Endodermal cell (in vitro differentiated cells): Measurements from ENCODE around the gene HHAT. TPM values are rescaled to one million over a fixed set of nuclear protein-coding genes. Genes with fewer than 3 reads are reported as not detected.

ENCODE experiments used
- DNase-seq: peaks from one replicate; pipeline ENCODE4 v3.0.0-alpha.2; 2017
- H3K27ac ChIP-seq: 2 replicates; pipeline ENCODE4 v1.5.1; 2013; ENCODE audit warnings: mild to moderate bottlenecking, low read depth, low read length, moderate library complexity
- H3K27me3 ChIP-seq: 2 replicates; pipeline ENCODE4 v1.6.1; 2013; ENCODE audit warnings: mild to moderate bottlenecking, low read length, moderate library complexity; ENCODE audit not compliant: insufficient read depth, control insufficient read depth, poor library complexity, severe bottlenecking
- H3K36me3 ChIP-seq: 2 replicates; pipeline ENCODE4 v1.7.0; 2013; ENCODE audit warnings: mild to moderate bottlenecking, low read length, moderate library complexity; ENCODE audit not compliant: control insufficient read depth, insufficient read depth
- H3K4me1 ChIP-seq: one replicate; pipeline ENCODE4 v1.7.0; 2013; ENCODE audit warnings: low read length; ENCODE audit not compliant: control insufficient read depth, insufficient read depth
- H3K4me3 ChIP-seq: 2 replicates; pipeline ENCODE4 v1.5.1; 2013; ENCODE audit warnings: mild to moderate bottlenecking, low read length, moderate library complexity
- H3K9ac ChIP-seq: 2 replicates; pipeline ENCODE4 v1.6.1; 2013; ENCODE audit warnings: mild to moderate bottlenecking, low read length, moderate library complexity; ENCODE audit not compliant: poor library complexity, severe bottlenecking; ENCODE audit errors: extremely low read depth
- H3K9me3 ChIP-seq: 2 replicates; pipeline ENCODE4 v1.6.1; 2013; ENCODE audit warnings: mild to moderate bottlenecking, low read length, moderate library complexity; ENCODE audit not compliant: control insufficient read depth
- H3K27ac Mint-ChIP-seq: 2 replicates; pipeline ENCODE4 v1.8.0; 2020; ENCODE audit warnings: mixed read lengths
- H3K27me3 Mint-ChIP-seq: 2 replicates; pipeline ENCODE4 v1.8.0; 2021; ENCODE audit warnings: mild to moderate bottlenecking, mixed read lengths; ENCODE audit not compliant: insufficient read depth
- H3K36me3 Mint-ChIP-seq: 2 replicates; pipeline ENCODE4 v1.8.0; 2020; ENCODE audit warnings: low read depth, mixed read lengths
- H3K4me1 Mint-ChIP-seq: 2 replicates; pipeline ENCODE4 v1.8.0; 2020; ENCODE audit warnings: mixed read lengths
- H3K4me3 Mint-ChIP-seq: 2 replicates; pipeline ENCODE4 v1.8.0; 2020; ENCODE audit warnings: mild to moderate bottlenecking, moderate library complexity, mixed read lengths
- H3K9me3 Mint-ChIP-seq: 2 replicates; pipeline ENCODE4 v1.8.0; 2020; ENCODE audit warnings: mild to moderate bottlenecking, mixed read lengths
- WGBS, 2 experiments: methylation state at CpG; one replicate each; pipeline versions ENCODE4 v1.1.5 to v1.1.7; 2013; ENCODE audit warnings: missing lambda C conversion rate in 2 of 2, mixed read lengths in 1 of 2; ENCODE audit not compliant: insufficient coverage in 1 of 2, insufficient read length in 1 of 2; 5-methylcytosine and 5-hydroxymethylcytosine counted together
- total RNA-seq, 2 donors: library from RNA; stranded (reverse); fragmentation: NEBNext Ultra II Directional in 1 of 2; extraction: Animal tissue kit (Norgen Biotek cat#: 25700) in 1 of 2; gene quantifications; 2 replicates in 1 of 2; 3 replicates in 1 of 2; pipeline ENCODE4 v1.2.1, GENCODE V29; 2021
- TF ChIP-seq, protein P1 (sequence below): fragments of 200-600 bp; sonication (generic); conservative IDR thresholded peaks from 2 replicates; pipeline ENCODE4 v1.5.0; 2021; ENCODE audit warnings: antibody characterized with exemption, mild to moderate bottlenecking

The HHAT gene
- total RNA-seq, 2 donors from 2014 or later, result 6.9 to 9.8 TPM

DNA sequence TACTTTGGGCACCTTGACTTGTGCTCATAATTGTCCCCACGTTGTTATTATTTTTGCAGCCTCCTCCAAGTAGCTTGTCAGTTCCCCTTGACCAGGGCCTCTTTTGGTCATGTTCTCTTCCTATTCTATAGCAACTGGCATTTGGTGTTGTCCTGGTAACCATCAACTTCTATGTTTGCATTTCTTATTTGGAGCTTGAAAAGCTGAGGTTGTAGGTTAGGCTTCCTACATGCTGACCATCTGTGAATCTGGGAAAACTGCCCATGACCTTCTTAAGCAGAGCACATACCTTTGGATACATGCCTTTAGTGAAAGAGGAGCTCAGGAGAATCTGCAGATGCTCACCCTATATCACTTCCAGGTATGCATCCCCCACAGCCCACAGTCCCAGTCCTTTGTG, 160.8 kb downstream of the HHAT start:
- Mint-ChIP-seq H3K27me3 (no peaks in the 10 kb centered on the region), H3K27ac (no peak overlapping the region)

DNA sequence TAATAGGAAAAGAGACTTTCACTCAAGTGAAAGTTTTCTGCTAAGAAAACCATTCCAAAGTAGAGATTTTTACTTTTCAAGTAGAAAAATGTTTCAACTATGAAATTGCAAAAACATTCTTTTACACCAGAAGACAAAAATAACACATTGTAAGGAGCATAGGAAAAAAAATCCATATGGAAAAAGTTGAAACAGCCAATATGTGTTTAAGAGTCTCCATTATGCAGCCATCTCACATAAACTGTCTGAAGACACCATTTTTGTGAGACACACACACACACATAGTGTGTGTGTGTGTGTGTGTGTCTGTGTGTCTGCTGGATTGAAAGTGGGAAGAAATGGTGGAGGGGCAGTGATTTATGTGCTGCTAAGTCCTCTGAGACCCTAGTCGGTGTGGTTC, 162.1 kb downstream of the HHAT start:
- Histone ChIP-seq H3K9ac (no peak overlapping the region), H3K4me1 (no peaks in the 10 kb centered on the region), H3K27me3 (no peaks in the 10 kb centered on the region), H3K36me3 (no peaks in the 10 kb centered on the region), H3K27ac (no peak overlapping the region), H3K4me3 (no peak overlapping the region), H3K9me3 (no peaks in the 10 kb centered on the region)
- Mint-ChIP-seq H3K4me3 (no peak overlapping the region), H3K36me3 (no peaks in the 10 kb centered on the region), H3K27ac (no peak overlapping the region), H3K9me3 (no peaks in the 10 kb centered on the region), H3K27me3 (no peaks in the 10 kb centered on the region), H3K4me1 (no peaks in the 10 kb centered on the region)
- no peak for DNase-seq
- TF ChIP-seq, protein P1, sequence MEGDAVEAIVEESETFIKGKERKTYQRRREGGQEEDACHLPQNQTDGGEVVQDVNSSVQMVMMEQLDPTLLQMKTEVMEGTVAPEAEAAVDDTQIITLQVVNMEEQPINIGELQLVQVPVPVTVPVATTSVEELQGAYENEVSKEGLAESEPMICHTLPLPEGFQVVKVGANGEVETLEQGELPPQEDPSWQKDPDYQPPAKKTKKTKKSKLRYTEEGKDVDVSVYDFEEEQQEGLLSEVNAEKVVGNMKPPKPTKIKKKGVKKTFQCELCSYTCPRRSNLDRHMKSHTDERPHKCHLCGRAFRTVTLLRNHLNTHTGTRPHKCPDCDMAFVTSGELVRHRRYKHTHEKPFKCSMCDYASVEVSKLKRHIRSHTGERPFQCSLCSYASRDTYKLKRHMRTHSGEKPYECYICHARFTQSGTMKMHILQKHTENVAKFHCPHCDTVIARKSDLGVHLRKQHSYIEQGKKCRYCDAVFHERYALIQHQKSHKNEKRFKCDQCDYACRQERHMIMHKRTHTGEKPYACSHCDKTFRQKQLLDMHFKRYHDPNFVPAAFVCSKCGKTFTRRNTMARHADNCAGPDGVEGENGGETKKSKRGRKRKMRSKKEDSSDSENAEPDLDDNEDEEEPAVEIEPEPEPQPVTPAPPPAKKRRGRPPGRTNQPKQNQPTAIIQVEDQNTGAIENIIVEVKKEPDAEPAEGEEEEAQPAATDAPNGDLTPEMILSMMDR, result no peak
- WGBS, 2 experiments, result 91% methylated on average over 1 of the region's 1 CpG; no CpG with 5 or more reads in 1 of the 2 experiments

More for the DNA sequence above, 160.8 kb downstream of the HHAT start:
- TF ChIP-seq, protein P1, result no peak
- 31 to 57% methylated on average over 1 of the region's 1 CpG for WGBS, 2 experiments
- Histone ChIP-seq H3K4me3 (no peak overlapping the region), H3K9me3 (no peaks in the 10 kb centered on the region), H3K9ac (no peak overlapping the region), H3K4me1 (no peaks in the 10 kb centered on the region), H3K27me3 (no peaks in the 10 kb centered on the region), H3K36me3 (no peaks in the 10 kb centered on the region), H3K27ac (no peak overlapping the region)
- DNase-seq, result no peak
- Mint-ChIP-seq H3K36me3 (no peaks in the 10 kb centered on the region), H3K9me3 (no peaks in the 10 kb centered on the region), H3K4me3 (no peak overlapping the region), H3K4me1 (no peaks in the 10 kb centered on the region)

DNA sequence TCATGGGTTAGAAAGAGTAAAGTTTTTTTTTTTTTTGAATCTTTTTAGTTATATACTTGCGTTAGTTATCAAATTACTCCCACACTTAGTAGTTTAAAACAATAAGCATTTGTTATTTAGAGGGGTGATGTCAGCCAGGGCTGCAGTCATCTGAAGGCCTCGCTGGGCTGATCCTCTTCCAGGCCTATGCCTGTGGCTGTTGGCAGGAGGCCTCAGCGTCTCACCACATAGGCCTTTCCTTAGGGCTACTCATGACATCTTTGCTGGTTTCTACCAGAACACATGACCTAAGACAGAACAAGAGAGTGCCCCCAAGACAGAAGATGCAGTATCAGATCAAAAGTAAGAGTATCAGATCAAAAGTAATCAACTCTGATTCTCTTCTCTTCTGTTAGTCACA, 167.4 kb downstream of the HHAT start:
- Histone ChIP-seq H3K9me3 (no peaks in the 10 kb centered on the region), H3K36me3 (no peaks in the 10 kb centered on the region), H3K4me1 (peaks cover under 1% of the 10 kb centered on the region), H3K4me3 (no peak overlapping the region), H3K9ac (no peak overlapping the region), H3K27me3 (no peaks in the 10 kb centered on the region), H3K27ac (no peak overlapping the region)
- Mint-ChIP-seq H3K9me3 (no peaks in the 10 kb centered on the region), H3K27me3 (no peaks in the 10 kb centered on the region), H3K4me3 (no peak overlapping the region), H3K4me1 (peaks cover 5% of the 10 kb centered on the region), H3K27ac (no peak overlapping the region), H3K36me3 (no peaks in the 10 kb centered on the region)
- TF ChIP-seq, protein P1, result no peak
- DNase-seq, result no peak
- WGBS, 2 experiments, result 84 to 100% methylated on average over 1 to 2 of the region's 3 CpGs
